Activated CD4-positive, alpha-beta memory T cell treated with anti-CD3 and anti-CD28 coated beads for 36 hours (primary cell): ENCODE data around the gene DHFR. TPM values are rescaled to one million over a fixed set of nuclear protein-coding genes. Genes with fewer than 3 reads are reported as not detected.
"Not testable (repeated sequence)": the region's sequence is repeated elsewhere in the genome, so short reads cannot be mapped to it uniquely, and the experiment has no call there.

ENCODE experiments used
- CTCF ChIA-PET: fragments of 350-600 bp; sonication (Branson Sonifier 250); formaldehyde crosslinking; loops from one replicate; lab custom pipeline; 2021; ENCODE audit warnings: antibody characterized with exemption, inconsistent platforms; lab: Charles Lee
- POLR2A ChIA-PET: fragments of 350-600 bp; sonication (Branson Sonifier 250); formaldehyde crosslinking; loops from one replicate; lab custom pipeline; 2021; ENCODE audit warnings: antibody characterized with exemption; lab: Charles Lee
- DNase-seq: peaks from one replicate; pipeline ENCODE4 v3.0.0-alpha.2; 2020
- H3K27ac Mint-ChIP-seq: one replicate; pipeline ENCODE4 v1.8.0; 2021; ENCODE audit warnings: mixed read lengths
- H3K27me3 Mint-ChIP-seq: one replicate; pipeline ENCODE4 v1.8.0; 2021; ENCODE audit warnings: mixed read lengths
- H3K36me3 Mint-ChIP-seq: one replicate; pipeline ENCODE4 v1.8.0; 2021; ENCODE audit warnings: mixed read lengths
- H3K4me1 Mint-ChIP-seq: one replicate; pipeline ENCODE4 v1.8.0; 2021; ENCODE audit warnings: low read depth, mixed read lengths
- H3K4me3 Mint-ChIP-seq: one replicate; pipeline ENCODE4 v1.8.0; 2021; ENCODE audit warnings: mild to moderate bottlenecking, mixed read lengths
- H3K9me3 Mint-ChIP-seq: one replicate; pipeline ENCODE4 v1.8.0; 2021; ENCODE audit warnings: mixed read lengths
- intact Hi-C: fragments of 100-400 bp; cut with micrococcal nuclease; formaldehyde crosslinking; loops from one replicate; pipeline ENCODE4 v1.15.1; 2023
- total RNA-seq, 2 experiments: library from RNA; stranded (reverse); gene quantifications; one replicate each; pipeline ENCODE4 v1.2.3, GENCODE V29; 2021

The DHFR gene
- total RNA-seq, 2 experiments from 2014 or later: 108 to 110 TPM

- POLR2A ChIA-PET: no interaction called here
- intact Hi-C loops: loop anchor here (2.0 kb wide), 3 partner anchors 422 to 508 kb away; no protein-coding TSS in a partner anchor
- Mint-ChIP-seq H3K27ac (no peak overlapping the region), H3K4me3 (no peak overlapping the region), H3K27me3 (no peaks in the 10 kb centered on the region), H3K4me1 (peaks cover 17% of the 10 kb centered on the region), H3K9me3 (no peaks in the 10 kb centered on the region), H3K36me3 (peaks cover 24% of the 10 kb centered on the region)
- CTCF ChIA-PET: interaction anchor here (0.6 to 9.7 kb wide), 5 partner anchors 423 to 661 kb away, joined by 4 to 77 read pairs (median 7); no protein-coding TSS in a partner anchor
- DNase-seq: no peak
Measured at GRCh38 chr5:80686757-80687156, 32.0 kb upstream of the DHFR start.

DNA sequence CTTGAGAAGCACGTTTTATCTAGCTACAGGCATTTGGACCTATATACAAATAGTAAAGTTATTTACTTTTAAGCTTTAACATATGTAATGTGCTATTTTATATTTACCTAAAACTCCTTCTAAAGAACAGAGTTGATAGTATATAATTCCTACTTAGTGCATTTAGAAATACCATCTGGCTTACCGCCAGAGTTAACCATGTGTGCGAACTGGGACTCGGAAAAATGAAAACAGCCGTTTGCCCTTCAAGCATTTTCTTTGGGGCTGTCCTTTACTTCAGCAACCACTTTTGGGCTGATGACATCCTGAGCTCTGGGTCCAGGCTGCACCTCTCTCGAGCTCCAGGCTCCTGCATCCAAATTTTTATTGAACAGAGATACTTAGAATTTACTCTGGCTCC lies 21.9 kb upstream of the DHFR start:
- H3K4me1 Mint-ChIP-seq: no peaks in the 10 kb centered on the region
- POLR2A ChIA-PET: no interaction called here
- CTCF ChIA-PET: no interaction called here
- DNase-seq: no peak
- H3K27me3 Mint-ChIP-seq: no peaks in the 10 kb centered on the region
- intact Hi-C loops: loop anchor here (10.0 kb wide), 1 partner anchor 582 kb away; no protein-coding TSS in a partner anchor
- peaks cover 27% of the 10 kb centered on the region for H3K36me3 Mint-ChIP-seq
- no peak overlapping the region for H3K27ac Mint-ChIP-seq
- no peak overlapping the region for H3K4me3 Mint-ChIP-seq
- H3K9me3 Mint-ChIP-seq: no peaks in the 10 kb centered on the region

GRCh38 chr5:80672140-80672736 lies 17.5 kb upstream of the DHFR start:
- Mint-ChIP-seq H3K36me3 (peaks cover 28% of the 10 kb centered on the region), H3K4me1 (no peaks in the 10 kb centered on the region), H3K9me3 (no peaks in the 10 kb centered on the region), H3K4me3 (no peak overlapping the region), H3K27me3 (no peaks in the 10 kb centered on the region), H3K27ac (no peak overlapping the region)
- ChIA-PET CTCF (interaction anchor here (0.7 to 2.8 kb wide), 20 partner anchors 9 to 844 kb away, joined by 3 to 17 read pairs (median 4); partner anchors contain the start of genes DHFR, FAM151B and MSH3), POLR2A (no interaction called here)
- intact Hi-C loops: loop anchor here (1.0 to 10.0 kb wide), 4 partner anchors 17 to 577 kb away; no protein-coding TSS in a partner anchor
- peak; percentile 78 for DNase-seq

DNA sequence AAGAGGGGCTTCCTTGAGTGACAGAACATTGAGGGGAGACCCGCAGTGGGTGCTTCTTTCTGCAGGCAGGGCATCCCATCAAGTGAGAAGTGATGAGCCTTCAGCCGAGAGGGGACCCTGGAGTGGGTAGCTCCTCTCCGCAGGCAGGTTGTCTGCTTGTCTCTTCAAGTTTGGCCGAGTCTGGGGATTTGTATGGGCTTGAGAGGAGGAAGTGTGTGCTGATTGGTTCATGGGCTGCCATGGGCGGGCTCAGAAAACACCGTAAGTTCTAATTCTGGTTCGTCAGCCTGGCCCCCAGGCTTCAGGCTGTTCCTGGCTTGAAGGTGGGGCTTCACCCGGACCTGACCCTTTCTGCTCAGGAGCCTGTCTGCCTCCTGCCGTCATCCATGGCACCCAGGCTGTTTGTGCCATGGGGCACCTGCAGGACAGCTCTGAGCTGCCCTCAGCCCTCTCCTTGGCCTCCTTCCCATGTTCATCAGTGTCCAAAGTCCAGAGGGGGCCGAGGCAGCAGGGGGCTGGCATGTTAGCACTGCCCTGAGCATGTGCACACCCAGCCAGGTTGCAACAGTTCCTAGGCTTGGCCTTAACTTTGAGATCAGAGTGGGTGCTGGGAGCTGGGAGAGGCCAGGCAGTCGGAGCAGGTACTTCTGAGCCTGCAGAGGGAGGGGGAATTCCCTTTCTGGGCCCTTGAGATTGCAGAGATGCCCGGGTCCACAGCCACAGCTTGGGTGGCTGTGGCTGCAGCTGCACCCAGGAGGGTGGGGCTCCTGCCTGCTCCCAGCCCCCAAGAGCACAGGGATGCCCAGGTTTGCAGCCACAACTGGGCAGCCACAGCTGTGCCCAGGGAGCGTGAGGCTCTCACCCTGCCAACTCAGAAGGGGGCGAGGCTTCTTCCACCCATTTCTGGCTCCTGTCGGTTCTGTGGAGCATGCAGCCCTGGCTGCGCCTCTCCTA lies 13.5 kb upstream of the DHFR start:
- Mint-ChIP-seq H3K4me1 (peaks cover 12% of the 10 kb centered on the region), H3K27me3 (no peaks in the 10 kb centered on the region), H3K27ac (no peak overlapping the region), H3K4me3 (no peak overlapping the region), H3K36me3 (peaks cover 28% of the 10 kb centered on the region), H3K9me3 (no peaks in the 10 kb centered on the region)
- ChIA-PET CTCF (interaction anchor here (1.2 to 2.4 kb wide), 3 partner anchors 13 to 187 kb away, joined by 3 to 12 read pairs (median 6); partner anchors contain the start of genes DHFR and MSH3), POLR2A (no interaction called here)
- intact Hi-C loops: no loop called here
- no peak for DNase-seq

DNA sequence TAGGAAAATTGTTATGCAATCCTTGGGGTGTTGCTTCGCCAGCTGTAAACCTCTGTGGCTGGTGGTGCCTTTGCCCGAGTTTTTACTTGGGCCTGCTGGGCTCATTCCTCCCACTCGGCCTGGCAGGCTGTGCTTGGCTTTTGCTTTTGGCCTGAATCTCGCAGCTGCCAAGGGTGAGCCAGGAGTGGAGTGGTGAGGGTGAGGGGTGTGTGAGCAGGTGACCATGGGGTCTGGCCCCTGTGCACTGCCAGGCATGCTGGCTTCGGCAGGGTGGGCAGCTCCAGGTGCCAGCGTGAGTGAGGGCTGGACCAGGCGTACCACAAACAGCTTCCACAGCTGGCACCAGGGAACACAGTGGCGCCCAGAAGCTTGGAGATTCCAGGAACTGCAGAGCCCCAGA lies 12.6 kb upstream of the DHFR start:
- DNase-seq: no peak
- H3K36me3 Mint-ChIP-seq: peaks cover 29% of the 10 kb centered on the region
- CTCF ChIA-PET: no interaction called here
- no peak overlapping the region for H3K4me3 Mint-ChIP-seq
- no peaks in the 10 kb centered on the region for H3K27me3 Mint-ChIP-seq
- H3K9me3 Mint-ChIP-seq: no peaks in the 10 kb centered on the region
- peaks cover 14% of the 10 kb centered on the region for H3K4me1 Mint-ChIP-seq
- intact Hi-C loops: no loop called here
- POLR2A ChIA-PET: no interaction called here
- H3K27ac Mint-ChIP-seq: no peak overlapping the region

GRCh38 chr5:80665057-80665456 lies 10.3 kb upstream of the DHFR start:
- intact Hi-C loops: no loop called here
- ChIA-PET CTCF (no interaction called here), POLR2A (no interaction called here)
- H3K27ac Mint-ChIP-seq: no peak overlapping the region
- no peaks in the 10 kb centered on the region for H3K9me3 Mint-ChIP-seq
- peaks cover 14% of the 10 kb centered on the region for H3K4me1 Mint-ChIP-seq
- peaks cover 38% of the 10 kb centered on the region for H3K36me3 Mint-ChIP-seq
- H3K4me3 Mint-ChIP-seq: no peak overlapping the region
- DNase-seq: no peak
- H3K27me3 Mint-ChIP-seq: no peaks in the 10 kb centered on the region

- intact Hi-C loops: no loop called here
- POLR2A ChIA-PET: no interaction called here
Measured at GRCh38 chr5:80662108-80662507, 7.3 kb upstream of the DHFR start.

GRCh38 chr5:80660661-80661060 lies 5.9 kb upstream of the DHFR start:
- H3K9me3 Mint-ChIP-seq, CTCF ChIA-PET, H3K4me3 Mint-ChIP-seq, POLR2A ChIA-PET, DNase-seq, H3K27me3 Mint-ChIP-seq, H3K27ac Mint-ChIP-seq, intact Hi-C loops: not testable (repeated sequence)
- Mint-ChIP-seq H3K36me3 (peaks cover 62% of the 10 kb centered on the region), H3K4me1 (peaks cover 25% of the 10 kb centered on the region)

More at GRCh38 chr5:80662108-80662507, 7.3 kb upstream of the DHFR start:
- H3K27ac Mint-ChIP-seq: no peak overlapping the region
- no peak overlapping the region for H3K4me3 Mint-ChIP-seq
- H3K36me3 Mint-ChIP-seq: peaks cover 59% of the 10 kb centered on the region
- no peaks in the 10 kb centered on the region for H3K9me3 Mint-ChIP-seq
- H3K4me1 Mint-ChIP-seq: peaks cover 16% of the 10 kb centered on the region
- DNase-seq: no peak
- H3K27me3 Mint-ChIP-seq: no peaks in the 10 kb centered on the region
- CTCF ChIA-PET: no interaction called here

GRCh38 chr5:80659106-80659505 lies 4.3 kb upstream of the DHFR start:
- POLR2A ChIA-PET: no interaction called here
- CTCF ChIA-PET: interaction anchor here (1.6 kb wide), 1 partner anchor 13 kb away, joined by 5 read pairs; no protein-coding TSS in a partner anchor
- intact Hi-C loops: loop anchor here (5.0 to 10.0 kb wide), 4 partner anchors 172 to 1674 kb away; partner anchors contain the start of genes ARSB, FAM151B, JMY and SERINC5
- Mint-ChIP-seq H3K4me3 (no peak overlapping the region), H3K36me3 (peaks cover 53% of the 10 kb centered on the region), H3K9me3 (no peaks in the 10 kb centered on the region), H3K27me3 (no peaks in the 10 kb centered on the region), H3K27ac (no peak overlapping the region), H3K4me1 (peaks cover 20% of the 10 kb centered on the region)
- no peak for DNase-seq

- no peaks in the 10 kb centered on the region for H3K9me3 Mint-ChIP-seq
- no peaks in the 10 kb centered on the region for H3K27me3 Mint-ChIP-seq
- H3K4me3 Mint-ChIP-seq: no peak overlapping the region
- ChIA-PET POLR2A (no interaction called here), CTCF (interaction anchor here (1.9 to 3.2 kb wide), 3 partner anchors 14 to 175 kb away, joined by 5 to 12 read pairs (median 12); no protein-coding TSS in a partner anchor)
- intact Hi-C loops: loop anchor here (5.0 to 10.0 kb wide), 4 partner anchors 169 to 1672 kb away; partner anchors contain the start of genes ARSB, FAM151B, JMY and SERINC5
- no peak for DNase-seq
- H3K27ac Mint-ChIP-seq: peak overlapping the region; percentile 93
- peaks cover 22% of the 10 kb centered on the region for H3K4me1 Mint-ChIP-seq
- H3K36me3 Mint-ChIP-seq: peaks cover 50% of the 10 kb centered on the region
Measured at GRCh38 chr5:80656425-80656824, 1.6 kb upstream of the DHFR start.

DNA sequence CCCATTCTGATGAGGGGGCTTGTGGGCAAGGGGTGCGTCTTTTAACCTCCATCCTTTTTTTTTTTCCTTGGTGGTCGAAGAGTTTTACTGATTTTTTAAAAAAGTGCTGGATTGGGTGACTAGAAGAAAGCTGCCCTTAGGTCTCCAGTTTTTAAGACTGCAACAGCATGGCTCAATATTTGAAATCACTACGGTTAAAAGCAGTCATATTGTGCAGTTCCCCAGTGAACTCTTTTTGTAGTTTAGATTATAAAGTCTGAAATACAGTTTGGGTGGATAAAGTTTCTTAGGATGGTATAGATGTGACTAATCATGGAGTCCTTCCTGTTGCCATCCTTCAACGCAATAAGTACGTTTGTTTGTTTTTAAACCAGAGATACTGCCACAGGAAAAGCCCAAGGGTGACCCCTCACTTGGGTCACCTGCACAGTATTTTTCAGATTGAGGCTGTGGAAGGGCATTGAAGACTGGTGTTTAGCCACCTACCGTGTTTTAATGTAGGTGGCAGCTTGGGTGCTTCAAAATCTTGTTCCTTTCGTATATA lies 520 bp upstream of the DHFR start:
- DNase-seq: no peak
- intact Hi-C loops: loop anchor here (1.0 to 10.0 kb wide), 7 partner anchors 17 to 1671 kb away; partner anchors contain the start of genes ARSB, FAM151B, JMY and SERINC5
- Mint-ChIP-seq H3K27me3 (no peaks in the 10 kb centered on the region), H3K9me3 (no peaks in the 10 kb centered on the region), H3K27ac (peak overlapping the region; percentile 93), H3K4me3 (peak overlapping the region; percentile 82), H3K4me1 (peaks cover 22% of the 10 kb centered on the region), H3K36me3 (peaks cover 45% of the 10 kb centered on the region)
- ChIA-PET CTCF (interaction anchor here (0.7 to 3.2 kb wide), 4 partner anchors 15 to 1521 kb away, joined by 3 to 12 read pairs (median 8); no protein-coding TSS in a partner anchor), POLR2A (interaction anchor here (0.7 to 1.3 kb wide), 3 partner anchors 101 to 529 kb away, joined by 3 to 4 read pairs (median 3); no protein-coding TSS in a partner anchor)
